ENCODE measurements around the gene SRSF6.
"Not testable (repeated sequence)": the region's sequence is repeated elsewhere in the genome, so short reads cannot be mapped to it uniquely, and the experiment has no call there.

Gene SRSF6

GRCh38 chr20:43450841-43451799 is 6.6 kb upstream of the SRSF6 start:
- Histone ChIP-seq H3K79me2 (ENCODE audit: control insufficient read depth, insufficient read depth, low read length, unreplicated experiment) (no peaks in the 10 kb centered on the region), H3K4me1 (ENCODE audit: control insufficient read depth, insufficient read depth, low read length, unreplicated experiment) (no peaks in the 10 kb centered on the region), H2AFZ (ENCODE audit: low read length, unreplicated experiment) (no peak overlapping the region), H3K36me3 (ENCODE audit: insufficient read depth, low read length) (no peaks in the 10 kb centered on the region), H3K4me3 (ENCODE audit: low read depth, low read length) (no peak overlapping the region), H3K27ac (ENCODE audit: low read depth, low read length) (no peak overlapping the region), H3K27me3 (ENCODE audit: insufficient read depth, low read length) (peaks cover 12% of the 10 kb centered on the region)

- Histone ChIP-seq H3K36me3 (ENCODE audit: insufficient read depth, low read length) (no peaks in the 10 kb centered on the region), H3K79me2 (ENCODE audit: control insufficient read depth, insufficient read depth, low read length, unreplicated experiment) (no peaks in the 10 kb centered on the region), H2AFZ (ENCODE audit: low read length, unreplicated experiment) (no peak overlapping the region), H3K4me3 (ENCODE audit: low read depth, low read length) (no peak overlapping the region), H3K4me1 (ENCODE audit: control insufficient read depth, insufficient read depth, low read length, unreplicated experiment) (no peaks in the 10 kb centered on the region), H3K27me3 (ENCODE audit: insufficient read depth, low read length) (peaks cover 12% of the 10 kb centered on the region), H3K27ac (ENCODE audit: low read depth, low read length) (no peak overlapping the region)
Observed at GRCh38 chr20:43452404-43453126, 5.1 kb upstream of the SRSF6 start.

GRCh38 chr20:43456252-43456651 is 1.4 kb upstream of the SRSF6 start:
- not testable (repeated sequence) for H3K4me1 ChIP-seq (ENCODE audit: control insufficient read depth, insufficient read depth, low read length, unreplicated experiment); H3K27me3 ChIP-seq (ENCODE audit: insufficient read depth, low read length); H2AFZ ChIP-seq (ENCODE audit: low read length, unreplicated experiment); H3K27ac ChIP-seq (ENCODE audit: low read depth, low read length)
- peak overlapping the region; percentile 92; the same call in 1 of the 2 replicates for H3K4me3 ChIP-seq (ENCODE audit: low read depth, low read length)
- H3K79me2 ChIP-seq (ENCODE audit: control insufficient read depth, insufficient read depth, low read length, unreplicated experiment), result peaks cover 33% of the 10 kb centered on the region
- peaks cover 20% of the 10 kb centered on the region for H3K36me3 ChIP-seq (ENCODE audit: insufficient read depth, low read length)

GRCh38 chr20:43456809-43457639 is 672 bp upstream of the SRSF6 start:
- peaks cover 27% of the 10 kb centered on the region for H3K36me3 ChIP-seq (ENCODE audit: insufficient read depth, low read length)
- H3K4me3 ChIP-seq (ENCODE audit: low read depth, low read length), result peak overlapping the region; percentile 92
- H3K4me1 ChIP-seq (ENCODE audit: control insufficient read depth, insufficient read depth, low read length, unreplicated experiment), result peaks cover 10% of the 10 kb centered on the region
- H2AFZ ChIP-seq (ENCODE audit: low read length, unreplicated experiment), result peak overlapping the region; percentile 62
- peak overlapping the region; percentile 94 for H3K27ac ChIP-seq (ENCODE audit: low read depth, low read length)
- peaks cover 40% of the 10 kb centered on the region for H3K79me2 ChIP-seq (ENCODE audit: control insufficient read depth, insufficient read depth, low read length, unreplicated experiment)
- peaks cover 7% of the 10 kb centered on the region; the same call in 1 of the 2 replicates for H3K27me3 ChIP-seq (ENCODE audit: insufficient read depth, low read length)

GRCh38 chr20:43458422-43458924 is 777 bp downstream of the SRSF6 start:
- H3K27ac ChIP-seq (ENCODE audit: low read depth, low read length), result peak overlapping the region; percentile 94
- peaks cover 10% of the 10 kb centered on the region for H3K4me1 ChIP-seq (ENCODE audit: control insufficient read depth, insufficient read depth, low read length, unreplicated experiment)
- peak overlapping the region; percentile 92 for H3K4me3 ChIP-seq (ENCODE audit: low read depth, low read length)
- 0 out of 2 replicates have a peak, but pooled peaks cover 7% of the 10 kb centered on the region for H3K27me3 ChIP-seq (ENCODE audit: insufficient read depth, low read length)
- H3K36me3 ChIP-seq (ENCODE audit: insufficient read depth, low read length), result peaks cover 40% of the 10 kb centered on the region
- H3K79me2 ChIP-seq (ENCODE audit: control insufficient read depth, insufficient read depth, low read length, unreplicated experiment), result peaks cover 51% of the 10 kb centered on the region
- H2AFZ ChIP-seq (ENCODE audit: low read length, unreplicated experiment), result no peak overlapping the region

DNA sequence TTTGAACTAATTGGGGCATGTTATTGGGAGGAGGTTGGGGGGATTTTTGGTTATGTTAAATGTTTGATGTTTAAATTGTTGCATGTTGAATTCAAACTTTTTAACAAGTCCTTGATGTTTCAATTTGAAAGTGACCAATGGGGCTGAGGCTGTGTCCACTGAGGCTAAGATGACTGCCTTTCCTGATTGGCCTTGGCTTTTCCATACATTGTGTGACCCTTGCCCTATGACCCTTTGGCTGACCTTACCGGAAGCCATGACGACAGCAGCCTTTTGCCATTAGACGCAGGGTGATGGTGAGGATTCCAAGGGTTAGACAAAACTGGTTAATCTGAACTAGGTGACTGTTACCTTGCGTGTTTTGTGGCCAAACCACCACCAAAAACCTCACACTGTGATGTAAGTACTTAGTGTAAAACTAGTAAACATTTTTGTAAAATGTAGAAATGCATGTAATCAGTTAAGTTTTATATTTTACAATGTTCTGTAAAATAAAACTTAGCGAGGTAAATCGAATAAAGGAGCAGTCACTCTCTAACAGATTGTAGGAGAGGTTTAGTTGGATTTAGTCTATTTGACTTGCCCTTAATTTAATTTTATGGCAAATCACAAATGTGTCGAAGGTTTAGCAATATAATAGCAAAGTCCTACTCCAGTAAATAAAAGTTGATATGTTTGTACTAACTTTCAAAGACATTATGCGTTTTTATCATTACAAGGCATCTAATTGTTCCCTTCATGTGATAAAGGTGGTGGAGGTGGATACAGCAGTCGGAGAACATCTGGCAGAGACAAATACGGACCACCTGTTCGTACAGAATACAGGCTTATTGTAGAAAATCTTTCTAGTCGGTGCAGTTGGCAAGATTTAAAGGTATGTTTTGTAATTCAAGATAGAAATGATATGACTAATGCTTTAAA is 1.6 kb downstream of the SRSF6 start:
- H3K4me1 ChIP-seq (ENCODE audit: control insufficient read depth, insufficient read depth, low read length, unreplicated experiment), result peaks cover 10% of the 10 kb centered on the region
- peak overlapping the region; percentile 92 for H3K4me3 ChIP-seq (ENCODE audit: low read depth, low read length)
- 0 out of 2 replicates have a peak, but pooled peaks cover 3% of the 10 kb centered on the region for H3K27me3 ChIP-seq (ENCODE audit: insufficient read depth, low read length)
- H3K27ac ChIP-seq (ENCODE audit: low read depth, low read length), result peak overlapping the region; percentile 12; the same call in 1 of the 2 replicates
- H3K79me2 ChIP-seq (ENCODE audit: control insufficient read depth, insufficient read depth, low read length, unreplicated experiment), result peaks cover 51% of the 10 kb centered on the region
- no peak overlapping the region for H2AFZ ChIP-seq (ENCODE audit: low read length, unreplicated experiment)
- peaks cover 48% of the 10 kb centered on the region for H3K36me3 ChIP-seq (ENCODE audit: insufficient read depth, low read length)

- Histone ChIP-seq H3K36me3 (ENCODE audit: insufficient read depth, low read length) (peaks cover 57% of the 10 kb centered on the region), H3K27me3 (ENCODE audit: insufficient read depth, low read length) (no peaks in the 10 kb centered on the region), H2AFZ (ENCODE audit: low read length, unreplicated experiment) (no peak overlapping the region), H3K4me1 (ENCODE audit: control insufficient read depth, insufficient read depth, low read length, unreplicated experiment) (peaks cover 10% of the 10 kb centered on the region), H3K79me2 (ENCODE audit: control insufficient read depth, insufficient read depth, low read length, unreplicated experiment) (peaks cover 51% of the 10 kb centered on the region), H3K4me3 (ENCODE audit: low read depth, low read length) (no peak overlapping the region), H3K27ac (ENCODE audit: low read depth, low read length) (no peak overlapping the region)
Observed at GRCh38 chr20:43460172-43460829, 2.6 kb downstream of the SRSF6 start.

- peaks cover 57% of the 10 kb centered on the region for H3K36me3 ChIP-seq (ENCODE audit: insufficient read depth, low read length)
- peaks cover 10% of the 10 kb centered on the region for H3K4me1 ChIP-seq (ENCODE audit: control insufficient read depth, insufficient read depth, low read length, unreplicated experiment)
- peaks cover 51% of the 10 kb centered on the region for H3K79me2 ChIP-seq (ENCODE audit: control insufficient read depth, insufficient read depth, low read length, unreplicated experiment)
Observed at GRCh38 chr20:43460830-43461200, 3.1 kb downstream of the SRSF6 start.

More at GRCh38 chr20:43460830-43461200, 3.1 kb downstream of the SRSF6 start:
- Histone ChIP-seq H3K27ac (ENCODE audit: low read depth, low read length) (no peak overlapping the region), H3K4me3 (ENCODE audit: low read depth, low read length) (no peak overlapping the region), H2AFZ (ENCODE audit: low read length, unreplicated experiment) (no peak overlapping the region), H3K27me3 (ENCODE audit: insufficient read depth, low read length) (no peaks in the 10 kb centered on the region)

Measured in ACC112 (cell line).